ENCODE measurements around the gene PVRIG. TPM values are rescaled to one million over a fixed set of nuclear protein-coding genes. Genes with fewer than 3 reads are reported as not detected.
A peak's percentile ranks its signal among the peaks of the same experiment; 100 is the strongest.
"Not testable (repeated sequence)": the region's sequence is repeated elsewhere in the genome, so short reads cannot be mapped to it uniquely, and the experiment has no call there.

Gene PVRIG
- total RNA-seq, 1 donor from 2014 or later: not detected

- H3K4me3 Mint-ChIP-seq (ENCODE audit: unreplicated experiment): no peak overlapping the region
- no peaks in the 10 kb centered on the region for H3K9me3 Mint-ChIP-seq (ENCODE audit: low read depth)
- H3K4me1 Mint-ChIP-seq (ENCODE audit: low read depth): peaks cover 7% of the 10 kb centered on the region
- peaks cover 16% of the 10 kb centered on the region for H3K27me3 Mint-ChIP-seq (ENCODE audit: low read depth)
- no peaks in the 10 kb centered on the region for H3K36me3 Mint-ChIP-seq (ENCODE audit: low read depth)
- H3K27ac Mint-ChIP-seq (ENCODE audit: unreplicated experiment): no peak overlapping the region
- no peak for DNase-seq (ENCODE audit: low spot score)
- TF ChIP-seq, protein P1, sequence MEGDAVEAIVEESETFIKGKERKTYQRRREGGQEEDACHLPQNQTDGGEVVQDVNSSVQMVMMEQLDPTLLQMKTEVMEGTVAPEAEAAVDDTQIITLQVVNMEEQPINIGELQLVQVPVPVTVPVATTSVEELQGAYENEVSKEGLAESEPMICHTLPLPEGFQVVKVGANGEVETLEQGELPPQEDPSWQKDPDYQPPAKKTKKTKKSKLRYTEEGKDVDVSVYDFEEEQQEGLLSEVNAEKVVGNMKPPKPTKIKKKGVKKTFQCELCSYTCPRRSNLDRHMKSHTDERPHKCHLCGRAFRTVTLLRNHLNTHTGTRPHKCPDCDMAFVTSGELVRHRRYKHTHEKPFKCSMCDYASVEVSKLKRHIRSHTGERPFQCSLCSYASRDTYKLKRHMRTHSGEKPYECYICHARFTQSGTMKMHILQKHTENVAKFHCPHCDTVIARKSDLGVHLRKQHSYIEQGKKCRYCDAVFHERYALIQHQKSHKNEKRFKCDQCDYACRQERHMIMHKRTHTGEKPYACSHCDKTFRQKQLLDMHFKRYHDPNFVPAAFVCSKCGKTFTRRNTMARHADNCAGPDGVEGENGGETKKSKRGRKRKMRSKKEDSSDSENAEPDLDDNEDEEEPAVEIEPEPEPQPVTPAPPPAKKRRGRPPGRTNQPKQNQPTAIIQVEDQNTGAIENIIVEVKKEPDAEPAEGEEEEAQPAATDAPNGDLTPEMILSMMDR (IDR thresholded peaks at IDR 0.05): no peak
These were observed 34.0 kb upstream of the PVRIG start for GRCh38 chr7:100185726-100186125.

DNA sequence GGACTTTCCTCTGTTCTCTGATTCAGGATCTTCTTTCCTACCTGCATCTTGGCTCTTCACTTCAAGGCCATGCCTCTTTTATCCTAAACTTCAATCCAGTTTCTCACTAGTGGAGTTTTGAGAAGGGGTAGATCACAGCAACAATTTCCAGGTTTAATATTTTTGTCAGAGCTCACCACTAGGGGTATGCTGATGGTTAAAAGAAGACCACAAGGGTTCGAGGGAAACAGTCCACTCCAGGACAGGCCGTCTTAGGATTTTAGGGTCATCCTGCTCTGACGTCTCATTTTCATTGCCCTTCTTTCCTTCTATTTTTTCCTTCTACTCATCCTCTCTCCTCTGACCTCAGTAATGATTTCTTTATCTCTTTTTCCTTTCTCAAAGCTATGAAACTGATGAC is 30.7 kb upstream of the PVRIG start:
- no peaks in the 10 kb centered on the region for H3K27me3 Mint-ChIP-seq (ENCODE audit: low read depth)
- no peak overlapping the region for H3K4me3 Mint-ChIP-seq (ENCODE audit: unreplicated experiment)
- H3K4me1 Mint-ChIP-seq (ENCODE audit: low read depth): peaks cover 21% of the 10 kb centered on the region
- TF ChIP-seq, protein P1 (IDR thresholded peaks at IDR 0.05): no peak
- no peak for DNase-seq (ENCODE audit: low spot score)
- H3K9me3 Mint-ChIP-seq (ENCODE audit: low read depth): no peaks in the 10 kb centered on the region
- no peaks in the 10 kb centered on the region for H3K36me3 Mint-ChIP-seq (ENCODE audit: low read depth)
- no peak overlapping the region for H3K27ac Mint-ChIP-seq (ENCODE audit: unreplicated experiment)

DNA sequence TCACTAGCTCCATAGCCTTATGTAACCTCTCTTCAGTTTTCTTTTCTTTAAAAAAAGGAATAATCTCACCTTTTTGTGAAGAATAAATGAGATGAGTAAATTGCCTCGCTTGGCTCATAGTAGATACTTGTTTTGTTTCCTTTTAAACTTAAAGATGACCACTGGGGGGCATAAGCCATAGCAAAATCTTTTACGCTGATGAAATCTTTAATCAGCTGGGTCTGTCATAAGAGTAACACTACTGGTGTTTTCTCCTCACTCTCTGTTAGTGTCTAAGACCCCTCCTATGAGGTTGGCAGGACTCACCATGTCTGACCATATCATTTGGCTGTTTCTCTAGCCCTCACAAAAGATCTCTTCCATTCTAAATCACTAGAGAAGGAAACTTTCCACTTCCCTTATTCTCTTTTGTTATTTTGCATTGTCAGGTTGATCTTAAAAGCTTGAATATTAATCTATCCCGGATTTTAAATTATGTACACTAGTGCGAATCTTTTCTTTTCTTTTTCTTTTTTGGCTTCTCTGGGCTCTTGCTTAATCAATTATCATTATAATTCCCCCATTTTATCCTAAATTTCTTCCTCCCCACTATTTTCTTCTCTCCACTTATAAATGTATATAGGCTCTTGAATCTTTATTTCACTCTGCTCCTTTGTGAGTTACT is 29.6 kb upstream of the PVRIG start:
- peaks cover 21% of the 10 kb centered on the region for H3K4me1 Mint-ChIP-seq (ENCODE audit: low read depth)
- no peaks in the 10 kb centered on the region for H3K27me3 Mint-ChIP-seq (ENCODE audit: low read depth)
- no peaks in the 10 kb centered on the region for H3K36me3 Mint-ChIP-seq (ENCODE audit: low read depth)
- H3K4me3 Mint-ChIP-seq (ENCODE audit: unreplicated experiment): no peak overlapping the region
- no peak for DNase-seq (ENCODE audit: low spot score)
- peak overlapping the region; percentile 65 for H3K27ac Mint-ChIP-seq (ENCODE audit: unreplicated experiment)
- TF ChIP-seq, protein P1 (IDR thresholded peaks at IDR 0.05): peak; percentile 79
- no peaks in the 10 kb centered on the region for H3K9me3 Mint-ChIP-seq (ENCODE audit: low read depth)

GRCh38 chr7:100191775-100192174 is 28.0 kb upstream of the PVRIG start:
- no peak overlapping the region for H3K4me3 Mint-ChIP-seq (ENCODE audit: unreplicated experiment)
- peaks cover 21% of the 10 kb centered on the region for H3K4me1 Mint-ChIP-seq (ENCODE audit: low read depth)
- H3K36me3 Mint-ChIP-seq (ENCODE audit: low read depth): no peaks in the 10 kb centered on the region
- H3K27ac Mint-ChIP-seq (ENCODE audit: unreplicated experiment): peak overlapping the region; percentile 38
- H3K9me3 Mint-ChIP-seq (ENCODE audit: low read depth): no peaks in the 10 kb centered on the region
- TF ChIP-seq, protein P1 (IDR thresholded peaks at IDR 0.05): no peak
- DNase-seq (ENCODE audit: low spot score): no peak
- no peaks in the 10 kb centered on the region for H3K27me3 Mint-ChIP-seq (ENCODE audit: low read depth)

DNA sequence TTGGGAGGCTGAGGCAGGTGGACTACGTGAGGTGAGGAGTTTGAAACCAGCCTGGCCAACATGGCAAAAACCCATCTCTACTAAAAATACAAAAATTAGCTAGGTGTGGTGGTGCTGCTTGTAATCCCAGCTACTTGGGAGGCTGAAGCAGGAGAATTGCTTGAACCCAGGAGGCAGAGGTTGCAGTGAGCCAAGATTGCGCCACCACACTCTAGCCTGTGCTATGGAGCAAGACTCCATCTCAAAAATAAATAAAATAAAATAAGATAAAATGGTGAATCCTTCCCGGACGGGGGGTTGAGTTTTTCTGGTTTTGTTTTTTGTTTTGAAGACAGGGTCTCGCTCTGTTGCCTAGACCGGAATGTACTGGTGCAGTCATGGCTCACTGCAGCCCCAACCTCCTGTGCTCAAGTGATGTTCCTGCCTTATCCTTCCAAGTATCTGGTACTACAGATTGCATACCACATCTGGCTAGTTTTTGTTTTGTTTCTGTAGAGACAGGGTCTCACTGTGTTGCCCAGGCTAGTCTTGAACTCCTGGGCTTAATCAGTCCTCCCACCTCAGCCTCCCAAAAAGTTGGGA is 27.4 kb upstream of the PVRIG start:
- Mint-ChIP-seq H3K4me1 (ENCODE audit: low read depth) (peaks cover 21% of the 10 kb centered on the region), H3K27ac (ENCODE audit: unreplicated experiment) (peak overlapping the region; percentile 38)
- H3K9me3 Mint-ChIP-seq (ENCODE audit: low read depth); DNase-seq (ENCODE audit: low spot score); H3K27me3 Mint-ChIP-seq (ENCODE audit: low read depth); H3K4me3 Mint-ChIP-seq (ENCODE audit: unreplicated experiment); H3K36me3 Mint-ChIP-seq (ENCODE audit: low read depth): not testable (repeated sequence)

GRCh38 chr7:100192969-100193368 is 26.8 kb upstream of the PVRIG start:
- no peak overlapping the region for H3K4me3 Mint-ChIP-seq (ENCODE audit: unreplicated experiment)
- TF ChIP-seq, protein P1 (IDR thresholded peaks at IDR 0.05): no peak
- no peak for DNase-seq (ENCODE audit: low spot score)
- H3K27me3 Mint-ChIP-seq (ENCODE audit: low read depth): no peaks in the 10 kb centered on the region
- H3K27ac Mint-ChIP-seq (ENCODE audit: unreplicated experiment): no peak overlapping the region
- no peaks in the 10 kb centered on the region for H3K9me3 Mint-ChIP-seq (ENCODE audit: low read depth)
- H3K4me1 Mint-ChIP-seq (ENCODE audit: low read depth): peaks cover 21% of the 10 kb centered on the region
- no peaks in the 10 kb centered on the region for H3K36me3 Mint-ChIP-seq (ENCODE audit: low read depth)
